ENCODE results near the gene SLC25A21.

DNA sequence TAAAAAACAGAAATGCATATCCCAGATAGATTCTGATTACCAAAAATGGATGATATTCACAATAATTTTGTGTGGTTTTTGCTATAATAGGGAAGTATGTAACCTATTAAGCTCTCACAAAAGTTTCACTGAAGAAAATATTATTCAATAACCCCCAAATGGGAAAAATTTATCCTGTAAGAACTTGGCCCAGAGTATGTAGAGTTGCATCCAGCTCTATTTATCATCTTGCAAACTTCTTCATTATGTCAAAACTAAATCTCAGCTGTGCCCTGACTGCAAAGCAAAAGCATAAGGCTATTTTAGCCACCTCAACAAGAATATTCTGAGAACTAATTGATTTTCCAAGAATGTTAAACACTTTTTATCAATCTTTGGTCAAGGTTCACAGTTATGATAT is 311.6 kb downstream of the SLC25A21 start:
- no peak for TF ChIP-seq POLR2A (IDR thresholded peaks at IDR 0.05; ENCODE audit: low read length)
- no peak for TF ChIP-seq GATA1 (IDR thresholded peaks at IDR 0.05; ENCODE audit: low read depth, low read length)
